Liver (tissue), 3 donors: ENCODE measurements around the gene GIT2.

Source experiments
- CTCF ChIP-seq: fragments of 150-350 bp; IDR thresholded peaks from 2 replicates; pipeline ENCODE4 v1.5.1; 2017; ENCODE audit warnings: improper control_type of control experiment, low read depth, low read length; ENCODE audit not compliant: missing input control
- MAX ChIP-seq: IDR thresholded peaks from 2 replicates; pipeline ENCODE4 v1.6.1; 2016; ENCODE audit warnings: antibody characterized with exemption
- SP1 ChIP-seq: IDR thresholded peaks from 2 replicates; pipeline ENCODE4 v1.6.1; 2018; ENCODE audit warnings: antibody characterized with exemption, mild to moderate bottlenecking
- TAF1 ChIP-seq: conservative IDR thresholded peaks from 2 replicates; pipeline ENCODE4 v1.6.1; 2016; ENCODE audit warnings: antibody characterized with exemption, mild to moderate bottlenecking
- ZBTB33 ChIP-seq: IDR thresholded peaks from 2 replicates; pipeline ENCODE4 v1.6.1; 2016; ENCODE audit warnings: antibody characterized with exemption
- donor health status: healthy.
- donor health status: healthy.

GRCh38 chr12:109892748-109893147, 103.4 kb downstream of the GIT2 start:
- TF ChIP-seq SP1, result no peak
- TF ChIP-seq MAX, result no peak
- TF ChIP-seq CTCF, result no peak
- TF ChIP-seq TAF1, result no peak
- no peak for TF ChIP-seq ZBTB33
